HepG2 (cell line): ENCODE data around the gene ASF1B. TPM values are rescaled to one million over a fixed set of nuclear protein-coding genes. Genes with fewer than 3 reads are reported as not detected.

Experiments
- BRCA1 ChIP-seq: sonication (generic); formaldehyde crosslinking; IDR thresholded peaks from 2 replicates; pipeline ENCODE4 v1.4.0; 2020; ENCODE audit warnings: missing genetic modification reagents
- CENPT ChIP-seq: sonication (generic); formaldehyde crosslinking; IDR thresholded peaks from 2 replicates; pipeline ENCODE4 v1.8.0; 2022; ENCODE audit warnings: low read depth, mild to moderate bottlenecking, moderate library complexity, missing genetic modification reagents
- CERS6 ChIP-seq: sonication (generic); formaldehyde crosslinking; IDR thresholded peaks from 2 replicates; pipeline ENCODE4 v1.5.0; 2020; ENCODE audit warnings: missing genetic modification reagents
- ELF4 ChIP-seq: sonication (generic); formaldehyde crosslinking; IDR thresholded peaks from 2 replicates; pipeline ENCODE4 v1.5.0; 2020; ENCODE audit warnings: missing genetic modification reagents, mild to moderate bottlenecking, moderate library complexity, borderline replicate concordance
- ETS1 ChIP-seq: sonication (generic); formaldehyde crosslinking; IDR thresholded peaks from 2 replicates; pipeline ENCODE4 v1.4.0; 2020; ENCODE audit warnings: missing genetic modification reagents
- FOXP4 ChIP-seq: sonication (generic); formaldehyde crosslinking; IDR thresholded peaks from 2 replicates; pipeline ENCODE4 v1.4.0; 2020; ENCODE audit warnings: missing genetic modification reagents
- GFI1 ChIP-seq: sonication (generic); formaldehyde crosslinking; IDR thresholded peaks from 2 replicates; pipeline ENCODE4 v1.5.0; 2020; ENCODE audit warnings: missing genetic modification reagents, mild to moderate bottlenecking, borderline replicate concordance
- KLF16 ChIP-seq, 2 experiments: sonication (generic) in 1 of 2; formaldehyde crosslinking in 1 of 2; IDR thresholded peaks; 2 replicates each; pipeline versions ENCODE4 v1.6.1 to v1.8.0; 2016 to 2023; ENCODE audit warnings: missing genetic modification reagents in 2 of 2, missing compliant biosample characterization in 1 of 2
- KLF6 ChIP-seq: IDR thresholded peaks from 2 replicates; pipeline ENCODE4 v1.8.0; 2016; ENCODE audit warnings: missing biosample characterization, missing genetic modification reagents
- MTA3 ChIP-seq: sonication (generic); formaldehyde crosslinking; IDR thresholded peaks from 2 replicates; pipeline ENCODE4 v1.4.0; 2020; ENCODE audit warnings: missing genetic modification reagents
- REXO4 ChIP-seq: sonication (generic); formaldehyde crosslinking; IDR thresholded peaks from 2 replicates; pipeline ENCODE4 v1.8.0; 2022; ENCODE audit warnings: missing genetic modification reagents, mild to moderate bottlenecking, borderline replicate concordance
- SAP130 ChIP-seq: IDR thresholded peaks from 2 replicates; pipeline ENCODE4 v1.6.1; 2016; ENCODE audit warnings: low read depth
- SNAPC2 ChIP-seq: sonication (generic); formaldehyde crosslinking; IDR thresholded peaks from 2 replicates; pipeline ENCODE4 v1.8.1; 2022; ENCODE audit warnings: mild to moderate bottlenecking, missing genetic modification reagents
- ZBTB44 ChIP-seq: sonication (generic); formaldehyde crosslinking; IDR thresholded peaks from 2 replicates; pipeline ENCODE4 v1.4.0; 2020; ENCODE audit warnings: missing genetic modification reagents
- ZIK1 ChIP-seq: sonication (generic); formaldehyde crosslinking; IDR thresholded peaks from 2 replicates; pipeline ENCODE4 v1.5.0; 2020; ENCODE audit warnings: mild to moderate bottlenecking, low read depth, missing genetic modification reagents, borderline replicate concordance
- ZNF503 ChIP-seq: sonication (generic); formaldehyde crosslinking; IDR thresholded peaks from 2 replicates; pipeline ENCODE4 v1.4.0; 2020; ENCODE audit warnings: missing genetic modification reagents
- ZNF775 ChIP-seq: sonication (generic); formaldehyde crosslinking; IDR thresholded peaks from 2 replicates; pipeline ENCODE4 v1.4.0; 2020; ENCODE audit warnings: missing genetic modification reagents, mild to moderate bottlenecking, moderate library complexity, borderline replicate concordance
- ZNF777 ChIP-seq: sonication (generic); formaldehyde crosslinking; IDR thresholded peaks from 2 replicates; pipeline ENCODE4 v1.4.0; 2020; ENCODE audit warnings: missing genetic modification reagents
- polyA plus RNA-seq, 8 experiments: library from polyadenylated mRNA; depleted of rRNA in 3 of 8; stranded (reverse) in 7 of 8; unstranded in 1 of 8; fragments of >200 nt; fragmentation: Illumina TruSeq in 4 of 8; extraction: Trizol in 4 of 8; gene quantifications; 2 replicates each; pipeline versions ENCODE4 v1.2.1 to v1.2.3, GENCODE V29; 2011 to 2016; ENCODE audit warnings: low read depth in 4 of 8, missing spikeins in 1 of 8, mixed read lengths in 1 of 8; ENCODE audit not compliant: insufficient read depth in 1 of 8
- total RNA-seq, 5 experiments: library from RNA; depleted of rRNA; stranded (reverse); fragments of >200 nt; fragmentation: Illumina TruSeq; extraction: Trizol; gene quantifications; 2 replicates each; pipeline ENCODE4 v1.2.3, GENCODE V29; 2016; ENCODE audit warnings: low read depth in 1 of 5
- TF ChIP-seq, protein P1 (sequence below): IDR thresholded peaks from 2 replicates; pipeline ENCODE4 v1.6.1; 2012; ENCODE audit warnings: low read depth, low read length, improper control_type of control experiment

Gene ASF1B
- total and polyA plus RNA-seq, 2 of the 13 experiments (the other 11 are each of a cell fraction or from before 2014, with no cell fraction given): 18.2 to 24.8 TPM

GRCh38 chr19:14136509-14137281, at the start of gene ASF1B (continued):
- no peak for TF ChIP-seq ZNF503 (CRISPR knock-in tag)
- TF ChIP-seq SNAPC2 (CRISPR knock-in tag): no peak; the same call in none of the 2 replicates
- TF ChIP-seq ZNF775 (CRISPR knock-in tag): no peak
- TF ChIP-seq ZNF777: no peak
- TF ChIP-seq ELF4 (CRISPR knock-in tag): no peak
- peak; percentile 88; the same call in 1 of the 2 replicates for TF ChIP-seq CENPT (CRISPR knock-in tag)
- TF ChIP-seq SAP130 (CRISPR knock-in tag): peak; percentile 99
- TF ChIP-seq, protein P1, sequence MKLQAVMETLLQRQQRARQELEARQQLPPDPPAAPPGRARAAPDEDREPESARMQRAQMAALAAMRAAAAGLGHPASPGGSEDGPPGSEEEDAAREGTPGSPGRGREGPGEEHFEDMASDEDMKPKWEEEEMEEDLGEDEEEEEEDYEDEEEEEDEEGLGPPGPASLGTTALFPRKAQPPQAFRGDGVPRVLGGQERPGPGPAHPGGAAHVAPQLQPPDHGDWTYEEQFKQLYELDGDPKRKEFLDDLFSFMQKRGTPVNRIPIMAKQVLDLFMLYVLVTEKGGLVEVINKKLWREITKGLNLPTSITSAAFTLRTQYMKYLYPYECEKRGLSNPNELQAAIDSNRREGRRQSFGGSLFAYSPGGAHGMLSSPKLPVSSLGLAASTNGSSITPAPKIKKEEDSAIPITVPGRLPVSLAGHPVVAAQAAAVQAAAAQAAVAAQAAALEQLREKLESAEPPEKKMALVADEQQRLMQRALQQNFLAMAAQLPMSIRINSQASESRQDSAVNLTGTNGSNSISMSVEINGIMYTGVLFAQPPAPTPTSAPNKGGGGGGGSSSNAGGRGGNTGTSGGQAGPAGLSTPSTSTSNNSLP: no peak
- TF ChIP-seq ZIK1 (CRISPR knock-in tag): peak; percentile 25; the same call in 1 of the 2 replicates
- TF ChIP-seq ETS1: no peak
- TF ChIP-seq BRCA1: 0 out of 2 replicates have a peak, but pooled peaks have one; percentile 39
- peak in 1 of 2 experiments; percentile 53; a peak in 1 of 4 replicates for TF ChIP-seq KLF16 (CRISPR knock-in tag; IDR thresholded peaks at IDR 0.05)
- TF ChIP-seq MTA3: no peak
- peak; percentile 19; the same call in 1 of the 2 replicates for TF ChIP-seq GFI1 (CRISPR knock-in tag)
- TF ChIP-seq CERS6 (CRISPR knock-in tag): no peak
- TF ChIP-seq FOXP4 (CRISPR knock-in tag): peak; percentile 52; the same call in 1 of the 2 replicates
- TF ChIP-seq ZBTB44 (CRISPR knock-in tag): 0 out of 2 replicates have a peak, but pooled peaks have one; percentile 14
- TF ChIP-seq KLF6 (CRISPR knock-in tag): peak; percentile 28; the same call in 1 of the 2 replicates
- TF ChIP-seq REXO4 (CRISPR knock-in tag): no peak
